NT2/D1 (cell line): Measurements from ENCODE around the gene SLC35B4.

Experiments used
- SUZ12 ChIP-seq: IDR thresholded peaks from 2 replicates; pipeline ENCODE4 v1.6.1; 2011; ENCODE audit not compliant: insufficient read length, insufficient read depth; ENCODE audit errors: extremely low read depth
- YY1 ChIP-seq: IDR thresholded peaks from 2 replicates; pipeline ENCODE4 v1.6.1; 2011; ENCODE audit not compliant: insufficient read length, insufficient read depth
- ZNF274 ChIP-seq: IDR thresholded peaks from 2 replicates; pipeline ENCODE4 v1.6.1; 2011; ENCODE audit warnings: mild to moderate bottlenecking, low read depth, low read length

DNA sequence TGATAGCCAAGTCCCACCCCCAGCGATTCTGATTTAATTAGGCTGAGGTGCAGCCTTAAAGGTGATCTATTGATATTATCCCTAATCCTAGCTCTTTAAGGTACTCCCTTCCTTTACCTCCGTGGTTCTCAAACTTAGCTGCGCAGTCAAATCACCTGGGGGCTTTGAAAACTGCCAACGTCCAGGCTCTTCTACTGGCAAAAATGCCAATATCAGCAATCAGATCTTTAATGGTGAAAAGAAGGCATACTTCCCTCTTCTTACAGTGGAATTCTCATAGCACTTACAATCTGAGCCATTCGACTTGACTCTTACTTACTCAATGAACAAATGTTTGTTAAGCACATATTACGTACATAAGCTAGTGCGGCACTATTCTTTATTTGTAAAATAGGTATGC is 704 bp upstream of the SLC35B4 start:
- no peak for TF ChIP-seq YY1
- TF ChIP-seq SUZ12: no peak
- TF ChIP-seq ZNF274: no peak
